NCI-H187 (cell line): ENCODE measurements around the gene MNAT1.
"Not testable (repeated sequence)": the region's sequence is repeated elsewhere in the genome, so short reads cannot be mapped to it uniquely, and the experiment has no call there.

Experiments used
- DNase-seq, 2 experiments: peaks; one replicate each; lab custom pipeline; 2025; lab: John Stamatoyannopoulos, UW

The MNAT1 gene

GRCh38 chr14:60734465-60735242 is at the start of gene MNAT1:
Gene MNAT1, plus strand, starts transcription at chr14:60734761. Its CDS starts 102 bp downstream, at chr14:60734863.
- DNase-seq = peak; percentile 69 to 88

- no peak for DNase-seq
Observed at GRCh38 chr14:60686865-60687264, 47.7 kb upstream of the MNAT1 start.

GRCh38 chr14:60691383-60692113 is 43.0 kb upstream of the MNAT1 start:
- no peak for DNase-seq

- no peak for DNase-seq
Observed at GRCh38 chr14:60695327-60695726, 39.2 kb upstream of the MNAT1 start.

GRCh38 chr14:60700598-60700997 is 34.0 kb upstream of the MNAT1 start:
- DNase-seq = no peak

- DNase-seq = no peak
Observed at GRCh38 chr14:60705100-60705499, 29.5 kb upstream of the MNAT1 start.

GRCh38 chr14:60707858-60708257 is 26.7 kb upstream of the MNAT1 start:
- no peak for DNase-seq

GRCh38 chr14:60710494-60710893 is 24.1 kb upstream of the MNAT1 start:
- no peak for DNase-seq

- no peak for DNase-seq
Observed at GRCh38 chr14:60713513-60713912, 21.0 kb upstream of the MNAT1 start.

- no peak for DNase-seq
Observed at GRCh38 chr14:60720391-60720790, 14.2 kb upstream of the MNAT1 start.

GRCh38 chr14:60720962-60721325 is 13.6 kb upstream of the MNAT1 start:
- no peak for DNase-seq

- DNase-seq = no peak
Observed at GRCh38 chr14:60721326-60722106, 13.0 kb upstream of the MNAT1 start.

- DNase-seq = peak in 1 of 2 experiments; percentile 76
Observed at GRCh38 chr14:60722107-60722356, 12.5 kb upstream of the MNAT1 start.

- DNase-seq = peak; percentile 58 to 76
Observed at GRCh38 chr14:60722357-60723115, 12.0 kb upstream of the MNAT1 start.

GRCh38 chr14:60723116-60723906 is 11.2 kb upstream of the MNAT1 start:
- peak in 1 of 2 experiments; percentile 33 for DNase-seq

- DNase-seq = peak; percentile 94 to 96
Observed at GRCh38 chr14:60723907-60724618, 10.5 kb upstream of the MNAT1 start, which contains the start of gene SIX4. Gene SIX4, minus strand, starts transcription at chr14:60724351. Its CDS starts 277 bp downstream, at chr14:60724074.

- not testable (repeated sequence) for DNase-seq
Observed at GRCh38 chr14:60731291-60731690, 3.3 kb upstream of the MNAT1 start.

- no peak for DNase-seq
Observed at GRCh38 chr14:60732840-60733483, 1.6 kb upstream of the MNAT1 start.

GRCh38 chr14:60735416-60735815 is 855 bp downstream of the MNAT1 start:
- DNase-seq = no peak

GRCh38 chr14:60736494-60736893 is 1.9 kb downstream of the MNAT1 start:
- no peak for DNase-seq
